Type B pancreatic cell (in vitro differentiated cells): ENCODE measurements around the gene GABRB1. TPM values are rescaled to one million over a fixed set of nuclear protein-coding genes. Genes with fewer than 3 reads are reported as not detected.
"Not testable (repeated sequence)": the region's sequence is repeated elsewhere in the genome, so short reads cannot be mapped to it uniquely, and the experiment has no call there.

ENCODE experiments used
- DNase-seq: peaks from one replicate; pipeline ENCODE4 v3.0.0; 2021; ENCODE audit warnings: mixed read lengths; ENCODE audit not compliant: unreplicated experiment; ENCODE audit errors: extremely low spot score
- H3K27ac Mint-ChIP-seq: 2 replicates; pipeline ENCODE4 v1.8.0; 2021; ENCODE audit warnings: mild to moderate bottlenecking, mixed read lengths
- H3K27me3 Mint-ChIP-seq: 2 replicates; pipeline ENCODE4 v1.8.0; 2021; ENCODE audit warnings: mixed read lengths
- H3K36me3 Mint-ChIP-seq: 2 replicates; pipeline ENCODE4 v1.8.0; 2021; ENCODE audit warnings: mixed read lengths
- H3K4me1 Mint-ChIP-seq: one replicate; pipeline ENCODE4 v1.8.0; 2021; ENCODE audit warnings: mixed read lengths; ENCODE audit not compliant: unreplicated experiment
- H3K4me3 Mint-ChIP-seq: 2 replicates; pipeline ENCODE4 v1.8.0; 2021; ENCODE audit warnings: mild to moderate bottlenecking, mixed read lengths
- H3K9me3 Mint-ChIP-seq: 2 replicates; pipeline ENCODE4 v1.8.0; 2021; ENCODE audit warnings: mixed read lengths
- CTCF ChIP-seq: fragments of 200-600 bp; sonication (generic); conservative IDR thresholded peaks from 2 replicates; pipeline ENCODE4 v1.5.0; 2021; ENCODE audit warnings: antibody characterized with exemption, mild to moderate bottlenecking
- total RNA-seq: library from RNA; stranded (reverse); gene quantifications from 2 replicates; pipeline ENCODE4 v1.2.1, GENCODE V29; 2021; ENCODE audit warnings: low replicate concordance

GABRB1 gene
- total RNA-seq, 1 donor from 2014 or later: 1.1 TPM

- Mint-ChIP-seq H3K27me3 (no peaks in the 10 kb centered on the region), H3K9me3 (peaks cover 8% of the 10 kb centered on the region), H3K4me1 (peaks cover 6% of the 10 kb centered on the region), H3K36me3 (no peaks in the 10 kb centered on the region), H3K27ac (no peak overlapping the region), H3K4me3 (peak overlapping the region; percentile 6)
- TF ChIP-seq CTCF: no peak
- DNase-seq: no peak
These were observed 256.4 kb downstream of the GABRB1 start for GRCh38 chr4:47287735-47288134.

- Mint-ChIP-seq H3K27me3 (no peaks in the 10 kb centered on the region), H3K9me3 (no peaks in the 10 kb centered on the region), H3K4me1 (peaks cover 6% of the 10 kb centered on the region), H3K36me3 (no peaks in the 10 kb centered on the region), H3K4me3 (no peak overlapping the region), H3K27ac (no peak overlapping the region)
- no peak for DNase-seq
- TF ChIP-seq CTCF: no peak
These were observed 258.4 kb downstream of the GABRB1 start for GRCh38 chr4:47289805-47290204.

GRCh38 chr4:47290873-47291272, 259.5 kb downstream of the GABRB1 start:
- not testable (repeated sequence) for H3K27ac Mint-ChIP-seq, DNase-seq, H3K36me3 Mint-ChIP-seq, H3K4me3 Mint-ChIP-seq, H3K27me3 Mint-ChIP-seq, H3K9me3 Mint-ChIP-seq, H3K4me1 Mint-ChIP-seq

GRCh38 chr4:47309165-47309564, 277.8 kb downstream of the GABRB1 start:
- H3K27me3 Mint-ChIP-seq: no peaks in the 10 kb centered on the region
- no peak for DNase-seq
- no peak for TF ChIP-seq CTCF
- H3K9me3 Mint-ChIP-seq: no peaks in the 10 kb centered on the region
- no peaks in the 10 kb centered on the region for H3K36me3 Mint-ChIP-seq
- no peak overlapping the region for H3K27ac Mint-ChIP-seq
- no peak overlapping the region for H3K4me3 Mint-ChIP-seq
- H3K4me1 Mint-ChIP-seq: no peaks in the 10 kb centered on the region

GRCh38 chr4:47312170-47312569, 280.8 kb downstream of the GABRB1 start:
- Mint-ChIP-seq H3K4me1 (no peaks in the 10 kb centered on the region), H3K4me3 (no peak overlapping the region), H3K9me3 (no peaks in the 10 kb centered on the region), H3K36me3 (no peaks in the 10 kb centered on the region), H3K27ac (no peak overlapping the region), H3K27me3 (no peaks in the 10 kb centered on the region)
- no peak for TF ChIP-seq CTCF
- DNase-seq: no peak

GRCh38 chr4:47313384-47313783, 282.0 kb downstream of the GABRB1 start:
- no peak for DNase-seq
- Mint-ChIP-seq H3K27ac (no peak overlapping the region), H3K4me1 (no peaks in the 10 kb centered on the region), H3K27me3 (no peaks in the 10 kb centered on the region), H3K9me3 (no peaks in the 10 kb centered on the region), H3K4me3 (no peak overlapping the region), H3K36me3 (no peaks in the 10 kb centered on the region)
- no peak for TF ChIP-seq CTCF
